HG02970 (cell line): ENCODE measurements around the gene CYP3A4.
"Not testable (repeated sequence)": the region's sequence is repeated elsewhere in the genome, so short reads cannot be mapped to it uniquely, and the experiment has no call there.

Experiments used
- ATAC-seq: cut with Tn5 transposase; IDR thresholded peaks from one replicate; pipeline ENCODE4 v1.9.1; 2021; ENCODE audit warnings: mild to moderate bottlenecking, moderate library complexity, moderate number of reproducible peaks; ENCODE audit not compliant: unreplicated experiment, low FRiP score

CYP3A4 gene

GRCh38 chr7:99784007-99784406, at the start of gene CYP3A4:
Gene CYP3A4 (minus strand): TSS chr7:99784184. CDS start chr7:99784081, 103 bp downstream.
- no peak for ATAC-seq

- no peak for ATAC-seq
Measured at GRCh38 chr7:99833289-99833877, 49.4 kb upstream of the CYP3A4 start.

GRCh38 chr7:99831595-99831994, 47.6 kb upstream of the CYP3A4 start:
- no peak for ATAC-seq

GRCh38 chr7:99829524-99830160, 45.7 kb upstream of the CYP3A4 start:
- no peak for ATAC-seq

GRCh38 chr7:99828811-99829210, 44.8 kb upstream of the CYP3A4 start:
- ATAC-seq, result no peak

GRCh38 chr7:99827040-99827778, 43.2 kb upstream of the CYP3A4 start:
- no peak for ATAC-seq

- no peak for ATAC-seq
Measured at GRCh38 chr7:99825873-99826272, 41.9 kb upstream of the CYP3A4 start.

- ATAC-seq, result no peak
Measured at GRCh38 chr7:99825452-99825851, 41.5 kb upstream of the CYP3A4 start.

GRCh38 chr7:99824091-99824490, 40.1 kb upstream of the CYP3A4 start:
- no peak for ATAC-seq

- ATAC-seq, result no peak
Measured at GRCh38 chr7:99822731-99823718, 39.0 kb upstream of the CYP3A4 start.

GRCh38 chr7:99820408-99821027, 36.5 kb upstream of the CYP3A4 start:
- ATAC-seq, result no peak

GRCh38 chr7:99808766-99809165, 24.8 kb upstream of the CYP3A4 start:
- no peak for ATAC-seq

- ATAC-seq, result no peak
Measured at GRCh38 chr7:99806839-99807478, 23.0 kb upstream of the CYP3A4 start.

- no peak for ATAC-seq
Measured at GRCh38 chr7:99805641-99806040, 21.7 kb upstream of the CYP3A4 start.

- ATAC-seq, result not testable (repeated sequence)
Measured at GRCh38 chr7:99803118-99803517, 19.1 kb upstream of the CYP3A4 start.

GRCh38 chr7:99801407-99801806, 17.4 kb upstream of the CYP3A4 start:
- ATAC-seq, result not testable (repeated sequence)

- no peak for ATAC-seq
Measured at GRCh38 chr7:99798972-99799371, 15.0 kb upstream of the CYP3A4 start.

GRCh38 chr7:99795864-99796263, 11.9 kb upstream of the CYP3A4 start:
- ATAC-seq, result not testable (repeated sequence)
